T-helper 1 cell treated with Interleukin-12 subunit alpha and Interleukin-12 subunit beta and Interleukin-4 antibody, amounts not matched to agents 30 μg/mL and 1 μg/mL, for 36 hours (primary cell): Measurements from ENCODE around the gene OR51B5.
"Not testable (repeated sequence)": the region's sequence is repeated elsewhere in the genome, so short reads cannot be mapped to it uniquely, and the experiment has no call there.

Experiments used
- H3K27ac Mint-ChIP-seq: one replicate; pipeline ENCODE4 v1.8.0; 2021; ENCODE audit warnings: mild to moderate bottlenecking, mixed read lengths
- H3K27me3 Mint-ChIP-seq: one replicate; pipeline ENCODE4 v1.8.0; 2021; ENCODE audit warnings: low read depth, mixed read lengths
- H3K36me3 Mint-ChIP-seq: one replicate; pipeline ENCODE4 v1.8.0; 2021; ENCODE audit warnings: low read depth, mixed read lengths
- H3K4me1 Mint-ChIP-seq: one replicate; pipeline ENCODE4 v1.8.0; 2021; ENCODE audit warnings: low read depth, mixed read lengths
- H3K4me3 Mint-ChIP-seq: one replicate; pipeline ENCODE4 v1.8.0; 2021; ENCODE audit warnings: mild to moderate bottlenecking, moderate library complexity, mixed read lengths
- H3K9me3 Mint-ChIP-seq: one replicate; pipeline ENCODE4 v1.8.0; 2021; ENCODE audit warnings: mixed read lengths

The OR51B5 gene, protein sequence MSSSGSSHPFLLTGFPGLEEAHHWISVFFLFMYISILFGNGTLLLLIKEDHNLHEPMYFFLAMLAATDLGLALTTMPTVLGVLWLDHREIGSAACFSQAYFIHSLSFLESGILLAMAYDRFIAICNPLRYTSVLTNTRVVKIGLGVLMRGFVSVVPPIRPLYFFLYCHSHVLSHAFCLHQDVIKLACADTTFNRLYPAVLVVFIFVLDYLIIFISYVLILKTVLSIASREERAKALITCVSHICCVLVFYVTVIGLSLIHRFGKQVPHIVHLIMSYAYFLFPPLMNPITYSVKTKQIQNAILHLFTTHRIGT

DNA sequence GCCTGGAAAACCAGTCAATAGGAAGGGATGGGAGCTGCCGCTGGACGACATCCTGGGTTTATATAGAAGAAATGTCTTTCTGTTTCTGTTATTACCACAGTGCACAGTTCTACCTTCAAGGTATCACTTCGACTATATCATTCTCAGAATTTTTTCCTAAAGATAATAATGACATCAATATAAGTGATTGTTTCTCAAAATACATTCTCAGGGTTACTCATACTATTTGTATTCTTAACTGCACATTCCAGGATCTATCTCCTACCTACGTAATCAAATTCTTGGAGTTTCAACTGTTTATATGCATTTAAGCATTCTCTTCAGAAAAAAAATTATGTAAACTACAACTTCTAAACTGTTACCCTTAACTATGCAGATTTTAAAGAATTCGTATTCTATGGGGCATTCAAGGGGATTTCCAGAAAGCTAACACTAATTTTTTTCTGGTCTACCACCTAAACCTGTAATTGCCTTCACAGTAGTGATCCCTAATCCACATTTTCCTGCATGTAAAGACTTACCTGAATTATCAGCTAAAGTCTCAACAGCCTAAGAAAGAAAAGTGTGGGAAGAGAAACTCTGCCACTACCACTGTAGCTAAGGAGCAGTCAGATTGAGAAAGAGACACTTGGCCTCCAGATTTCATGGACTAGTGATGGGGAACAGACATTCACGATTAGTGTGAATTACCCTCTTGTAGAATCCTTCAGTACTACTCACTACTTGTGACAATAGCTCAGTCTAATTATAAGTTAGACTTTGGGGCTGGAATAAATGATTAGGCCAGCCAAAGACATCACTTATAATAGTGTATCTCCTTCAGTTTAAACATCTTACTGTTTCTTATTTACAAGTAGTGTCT, at the start of gene OR51B5:
OR51B5 (minus strand) TSS at position 51 of the 862 bp plus-strand sequence; CDS start at position 51, 0 bp downstream.
- Mint-ChIP-seq H3K9me3 (no peaks in the 10 kb centered on the region), H3K4me1 (no peaks in the 10 kb centered on the region), H3K27ac (no peak within 1 kb of the TSS)

DNA sequence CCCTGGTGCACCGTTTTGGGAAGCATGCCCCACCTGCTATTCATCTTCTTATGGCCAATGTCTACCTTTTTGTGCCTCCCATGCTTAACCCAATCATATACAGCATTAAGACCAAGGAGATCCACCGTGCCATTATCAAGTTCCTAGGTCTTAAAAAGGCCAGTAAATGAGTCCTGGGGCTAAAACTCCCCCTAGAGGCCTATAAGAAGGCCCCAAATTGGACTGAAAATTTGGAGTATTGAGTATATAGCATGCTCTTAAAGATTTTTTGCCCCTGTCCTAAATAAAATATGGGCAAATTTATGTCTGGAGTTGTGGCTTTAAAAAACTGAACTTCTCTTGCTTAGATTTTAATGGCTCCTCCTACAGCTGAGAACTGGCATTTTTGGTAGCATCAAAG, 46.9 kb upstream of the OR51B5 start:
- Mint-ChIP-seq H3K27ac (no peak overlapping the region), H3K4me1 (no peaks in the 10 kb centered on the region), H3K9me3 (no peaks in the 10 kb centered on the region), H3K4me3 (no peak overlapping the region), H3K27me3 (no peaks in the 10 kb centered on the region), H3K36me3 (no peaks in the 10 kb centered on the region)

More for the DNA sequence above, at the start of gene OR51B5:
- no peak within 1 kb of the TSS for H3K4me3 Mint-ChIP-seq
- H3K27me3 Mint-ChIP-seq, result no peaks in the 10 kb centered on the region
- H3K36me3 Mint-ChIP-seq, result no peaks in the 10 kb centered on the region

DNA sequence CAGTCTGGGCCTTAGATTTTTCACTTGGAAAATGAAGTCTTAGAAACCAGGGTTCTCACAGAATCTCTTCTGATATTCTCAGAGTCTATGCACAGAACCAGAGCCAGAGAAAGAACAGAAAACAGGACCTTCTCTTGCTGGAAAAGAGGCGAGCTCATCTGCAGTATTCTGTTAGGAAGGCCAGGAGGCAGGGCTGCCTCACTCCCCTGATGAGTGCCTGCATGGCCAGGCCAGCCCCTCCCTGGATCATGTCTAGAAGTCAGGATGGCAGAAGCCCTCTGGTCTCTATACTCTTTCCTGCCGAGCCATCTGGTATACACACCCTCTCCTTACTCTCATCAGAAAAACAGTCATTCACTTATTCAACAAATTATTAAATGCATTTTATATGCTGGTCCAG, 41.0 kb upstream of the OR51B5 start:
- H3K4me3 Mint-ChIP-seq, result no peak overlapping the region
- H3K9me3 Mint-ChIP-seq, result no peaks in the 10 kb centered on the region
- H3K36me3 Mint-ChIP-seq, result no peaks in the 10 kb centered on the region
- H3K27ac Mint-ChIP-seq, result no peak overlapping the region
- no peaks in the 10 kb centered on the region for H3K4me1 Mint-ChIP-seq
- no peaks in the 10 kb centered on the region for H3K27me3 Mint-ChIP-seq

DNA sequence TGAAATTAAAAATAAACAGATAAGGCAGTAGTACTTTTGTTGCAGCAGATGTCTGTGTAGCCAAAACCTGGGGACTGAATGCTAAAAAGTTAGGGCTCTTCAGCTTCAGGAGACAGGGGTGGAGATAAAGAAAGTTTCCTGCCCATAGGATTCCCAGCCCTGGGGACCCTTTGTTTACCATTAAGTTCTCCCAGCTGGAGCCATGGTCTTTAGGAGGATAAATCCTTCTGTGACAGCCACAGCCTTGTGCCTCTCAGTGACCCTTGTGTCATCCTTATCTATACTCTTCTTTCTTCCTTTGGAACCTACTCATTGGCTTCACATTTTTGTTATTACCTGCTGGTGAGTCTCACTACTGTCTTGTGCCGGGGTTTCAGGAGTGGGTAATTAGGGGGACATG, 40.3 kb upstream of the OR51B5 start, which contains the start of gene OR51M1:
OR51M1 (plus strand) TSS at position 237 of the 400 bp plus-strand sequence. CDS start 5,587 bp downstream, outside the sequence.
- Mint-ChIP-seq H3K27ac (no peak within 1 kb of the TSS), H3K4me1 (no peaks in the 10 kb centered on the region), H3K4me3 (no peak within 1 kb of the TSS), H3K27me3 (no peaks in the 10 kb centered on the region), H3K36me3 (no peaks in the 10 kb centered on the region), H3K9me3 (no peaks in the 10 kb centered on the region)

DNA sequence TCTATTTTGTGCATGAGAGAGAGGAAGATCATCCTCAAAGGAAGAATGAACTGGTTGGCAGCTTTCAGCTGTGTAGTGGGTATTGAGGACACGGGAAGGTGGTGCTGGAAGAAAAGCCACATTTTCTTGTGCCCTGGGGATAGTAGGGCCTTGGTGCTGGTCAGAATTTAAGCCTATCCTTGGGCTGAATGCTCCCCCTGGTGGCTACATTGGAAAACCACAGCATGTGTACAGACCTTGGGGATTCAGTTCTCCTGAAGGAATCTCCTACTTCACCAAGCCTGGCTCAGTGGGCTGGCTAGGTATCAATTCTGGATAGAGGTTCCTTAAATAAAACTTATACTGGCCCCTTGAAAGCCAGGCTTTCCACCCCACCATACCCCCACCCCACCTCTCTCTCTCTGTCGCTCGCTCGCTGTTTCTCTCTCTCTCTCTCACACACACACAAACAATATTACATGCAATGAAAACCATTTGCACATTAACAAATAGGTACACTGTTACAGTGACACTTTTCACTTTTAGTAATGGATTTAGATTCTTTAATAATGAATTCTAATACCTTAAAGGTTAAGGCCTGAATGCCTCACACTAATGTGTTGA, 37.5 kb upstream of the OR51B5 start:
- no peak overlapping the region for H3K4me3 Mint-ChIP-seq
- H3K36me3 Mint-ChIP-seq, result no peaks in the 10 kb centered on the region
- H3K9me3 Mint-ChIP-seq, result no peaks in the 10 kb centered on the region
- no peaks in the 10 kb centered on the region for H3K27me3 Mint-ChIP-seq
- H3K27ac Mint-ChIP-seq, result no peak overlapping the region
- no peaks in the 10 kb centered on the region for H3K4me1 Mint-ChIP-seq

DNA sequence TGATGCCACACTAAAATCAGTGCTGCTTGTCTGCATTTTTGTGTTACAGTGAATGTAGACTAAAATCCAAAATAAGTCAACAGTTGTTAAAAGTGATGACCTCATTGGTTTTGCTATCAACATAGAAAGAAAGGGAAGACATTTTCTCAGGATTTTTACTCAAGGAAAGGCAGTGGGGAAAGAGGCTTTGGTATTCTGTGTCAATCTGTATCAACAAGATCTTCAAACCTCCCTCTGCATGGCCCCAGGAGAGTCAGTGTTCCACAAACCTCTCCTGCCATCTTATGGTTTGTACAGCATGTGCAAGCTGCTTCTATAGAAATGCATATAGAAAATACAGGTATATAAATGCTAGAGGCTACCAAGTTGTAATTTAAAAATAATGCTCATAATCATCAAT, 26.5 kb upstream of the OR51B5 start:
- Mint-ChIP-seq H3K4me3 (no peak overlapping the region), H3K27me3 (peaks cover 3% of the 10 kb centered on the region), H3K4me1 (no peaks in the 10 kb centered on the region), H3K9me3 (no peaks in the 10 kb centered on the region), H3K36me3 (no peaks in the 10 kb centered on the region), H3K27ac (no peak overlapping the region)

DNA sequence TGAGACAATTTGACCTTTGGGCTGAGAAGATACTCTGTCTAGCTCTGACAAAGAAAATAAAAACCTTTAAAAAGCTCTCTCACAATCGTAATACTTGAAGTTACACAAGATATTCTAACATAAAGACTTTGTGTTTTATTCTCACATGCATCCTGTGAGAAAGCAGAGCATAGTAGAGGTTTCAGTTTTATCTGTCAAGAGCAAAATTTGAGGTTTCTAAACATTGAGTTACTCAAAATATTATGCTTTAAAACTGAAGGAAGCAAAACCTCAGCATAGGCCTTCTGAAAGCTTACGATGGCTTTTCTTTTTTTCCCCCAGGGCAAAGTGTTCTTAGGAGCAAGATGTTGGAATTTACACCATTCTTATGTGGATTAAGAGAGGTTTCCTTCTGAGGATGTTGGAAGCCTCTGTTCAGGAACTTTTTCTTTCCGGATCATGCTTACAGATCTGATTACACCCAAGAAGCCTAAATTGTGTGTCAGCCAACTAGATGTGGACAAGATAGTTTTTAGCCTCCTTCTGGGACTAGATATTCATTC, 25.2 kb upstream of the OR51B5 start:
- H3K9me3 Mint-ChIP-seq, result no peaks in the 10 kb centered on the region

DNA sequence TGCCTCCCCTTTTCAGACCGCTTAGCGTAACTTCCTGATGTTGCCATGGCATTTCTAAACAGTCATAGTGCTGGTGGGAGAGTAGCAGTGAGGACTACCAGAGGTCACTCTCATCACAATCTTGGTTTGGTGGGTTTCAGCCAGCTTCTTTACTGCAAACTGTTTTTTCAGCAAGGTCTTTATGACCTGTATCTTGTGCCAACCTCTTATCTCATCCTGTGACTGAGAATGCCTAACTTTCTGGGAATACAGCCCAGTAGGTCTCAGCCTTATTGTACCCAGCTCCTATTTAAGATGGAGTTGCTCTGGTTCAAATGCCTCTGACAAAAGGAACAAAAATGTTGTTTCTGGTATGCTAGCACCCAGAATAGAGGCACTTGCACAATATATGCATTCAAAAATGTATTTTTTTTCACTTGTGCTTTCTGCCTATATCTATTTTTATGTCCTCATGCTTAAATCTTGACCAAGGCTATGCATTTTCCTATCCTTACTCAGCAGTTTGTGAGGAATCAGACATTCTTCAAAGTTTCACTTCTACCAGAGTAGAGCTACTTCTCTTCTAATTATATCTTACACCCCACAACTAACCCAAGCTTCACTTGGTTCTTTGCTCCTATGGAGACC, 24.2 kb upstream of the OR51B5 start:
- Mint-ChIP-seq H3K4me1 (no peaks in the 10 kb centered on the region), H3K27ac (no peak overlapping the region), H3K36me3 (no peaks in the 10 kb centered on the region), H3K27me3 (no peaks in the 10 kb centered on the region), H3K9me3 (no peaks in the 10 kb centered on the region), H3K4me3 (no peak overlapping the region)

More for the DNA sequence above, 25.2 kb upstream of the OR51B5 start:
- Mint-ChIP-seq H3K4me1 (no peaks in the 10 kb centered on the region), H3K36me3 (no peaks in the 10 kb centered on the region), H3K27me3 (no peaks in the 10 kb centered on the region), H3K27ac (no peak overlapping the region), H3K4me3 (no peak overlapping the region)

DNA sequence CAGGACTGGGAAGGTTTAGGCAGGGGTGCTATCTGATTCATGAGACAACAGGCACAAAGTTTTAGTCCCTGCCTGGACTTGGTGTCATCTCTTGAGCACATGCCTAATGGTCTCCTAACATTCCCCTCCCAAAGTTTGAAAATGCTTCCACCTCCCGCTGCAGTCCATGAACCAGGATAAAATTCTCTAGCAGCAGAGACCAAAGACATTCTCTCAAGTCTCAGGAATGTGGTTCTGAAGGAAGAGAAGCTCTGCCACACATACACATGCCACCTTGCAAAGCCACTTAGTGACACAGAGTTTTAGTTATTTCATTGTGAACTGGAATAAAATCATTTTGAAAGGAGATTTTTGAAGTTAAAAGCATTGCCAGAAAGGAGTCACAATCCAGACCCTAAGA, 23.5 kb upstream of the OR51B5 start:
- no peaks in the 10 kb centered on the region for H3K36me3 Mint-ChIP-seq
- H3K27ac Mint-ChIP-seq, result no peak overlapping the region
- H3K9me3 Mint-ChIP-seq, result no peaks in the 10 kb centered on the region
- H3K4me3 Mint-ChIP-seq, result no peak overlapping the region
- H3K27me3 Mint-ChIP-seq, result no peaks in the 10 kb centered on the region
- H3K4me1 Mint-ChIP-seq, result no peaks in the 10 kb centered on the region

DNA sequence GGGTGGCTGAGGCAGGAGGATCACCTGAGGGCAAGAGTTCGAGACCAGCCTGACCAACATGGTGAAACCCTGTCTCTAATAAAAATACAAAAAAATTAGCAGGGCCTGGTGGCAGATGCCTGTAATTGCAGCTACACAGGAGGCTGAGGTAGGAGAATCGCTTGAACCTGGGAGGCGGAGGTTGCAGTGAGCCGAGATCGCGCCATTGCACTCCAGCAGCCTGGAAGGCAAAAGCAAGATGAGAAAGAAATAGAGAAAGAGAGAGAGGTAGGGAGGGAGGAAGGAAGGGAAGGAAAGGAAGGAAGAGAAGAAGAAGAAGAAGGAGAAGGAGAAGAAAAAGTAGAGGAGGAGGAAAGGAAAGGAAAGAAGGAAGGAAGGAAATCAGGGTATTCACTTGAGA, 23.0 kb upstream of the OR51B5 start:
- not testable (repeated sequence) for H3K9me3 Mint-ChIP-seq, H3K4me1 Mint-ChIP-seq, H3K27ac Mint-ChIP-seq, H3K36me3 Mint-ChIP-seq, H3K27me3 Mint-ChIP-seq, H3K4me3 Mint-ChIP-seq

DNA sequence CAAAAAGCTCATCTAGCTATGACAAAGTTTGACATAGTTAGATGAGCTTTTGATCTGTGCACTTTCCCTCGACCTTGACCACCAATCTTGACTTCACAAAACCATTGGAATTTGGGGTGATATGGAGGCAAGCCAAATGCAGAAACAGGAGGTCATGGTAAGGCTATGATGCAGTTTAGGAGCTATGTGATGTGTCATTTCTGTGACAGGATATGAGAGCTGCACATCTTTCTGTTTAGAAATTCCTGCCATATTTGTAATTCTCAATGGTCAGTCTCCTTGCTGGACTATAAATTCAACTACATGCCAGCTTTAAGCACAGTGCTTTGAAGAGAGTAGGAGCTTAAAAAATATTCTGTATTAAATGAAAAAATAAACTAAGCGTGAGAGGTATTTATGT, 20.9 kb upstream of the OR51B5 start:
- no peaks in the 10 kb centered on the region for H3K27me3 Mint-ChIP-seq
- H3K4me3 Mint-ChIP-seq, result no peak overlapping the region
- H3K4me1 Mint-ChIP-seq, result no peaks in the 10 kb centered on the region
- no peaks in the 10 kb centered on the region for H3K36me3 Mint-ChIP-seq
- no peak overlapping the region for H3K27ac Mint-ChIP-seq
- H3K9me3 Mint-ChIP-seq, result no peaks in the 10 kb centered on the region

DNA sequence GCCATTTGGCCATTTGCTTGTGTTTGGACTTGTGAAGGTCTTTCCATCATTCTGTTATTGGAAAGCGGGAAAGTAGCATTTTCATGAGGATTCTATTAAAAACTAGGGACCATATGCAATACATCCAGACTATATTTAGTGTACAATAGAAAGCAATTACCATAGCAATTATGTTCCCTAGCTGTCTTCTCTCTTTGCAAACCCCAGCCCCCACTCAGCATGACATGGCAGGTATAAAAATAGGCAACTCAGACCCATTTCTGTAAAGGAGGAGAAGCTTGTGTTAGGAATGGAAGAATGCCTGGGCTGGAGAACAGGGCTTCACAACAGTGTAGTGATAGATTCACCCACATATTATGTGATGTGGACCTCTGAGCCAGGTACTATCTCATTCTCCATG, 20.4 kb upstream of the OR51B5 start:
- Mint-ChIP-seq H3K27me3 (no peaks in the 10 kb centered on the region), H3K27ac (no peak overlapping the region), H3K4me3 (no peak overlapping the region), H3K4me1 (no peaks in the 10 kb centered on the region), H3K9me3 (no peaks in the 10 kb centered on the region), H3K36me3 (no peaks in the 10 kb centered on the region)

DNA sequence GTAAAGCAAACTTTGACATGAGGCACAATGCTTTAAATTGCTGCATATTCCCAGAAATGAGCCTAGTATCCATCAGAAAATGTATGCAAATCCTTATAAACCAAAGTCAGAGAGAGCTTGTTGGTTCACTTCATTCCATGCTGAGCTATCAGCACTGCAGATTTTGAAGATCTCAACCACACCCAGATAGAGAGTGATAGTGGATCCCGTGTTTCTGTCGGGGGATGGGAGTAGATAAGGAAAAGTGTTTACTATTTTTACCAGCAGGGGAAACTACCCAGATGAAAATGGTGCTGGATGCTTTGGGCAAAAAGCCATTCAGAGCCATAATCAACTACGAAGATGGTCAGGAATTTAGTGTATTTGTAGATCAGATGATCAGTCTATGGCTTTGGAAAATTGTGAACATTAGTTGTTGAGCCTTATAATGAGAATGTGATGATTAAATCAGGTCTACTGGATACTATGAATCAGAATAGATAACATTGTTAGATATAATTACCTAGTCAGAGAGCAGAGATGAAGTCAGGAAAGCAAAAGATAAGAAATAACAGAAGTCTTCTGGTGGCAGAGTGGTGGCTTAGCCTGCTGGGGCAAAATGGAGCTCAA, 18.8 kb upstream of the OR51B5 start:
- Mint-ChIP-seq H3K27me3 (no peaks in the 10 kb centered on the region), H3K36me3 (no peaks in the 10 kb centered on the region), H3K9me3 (no peaks in the 10 kb centered on the region), H3K4me3 (no peak overlapping the region), H3K4me1 (no peaks in the 10 kb centered on the region), H3K27ac (no peak overlapping the region)

DNA sequence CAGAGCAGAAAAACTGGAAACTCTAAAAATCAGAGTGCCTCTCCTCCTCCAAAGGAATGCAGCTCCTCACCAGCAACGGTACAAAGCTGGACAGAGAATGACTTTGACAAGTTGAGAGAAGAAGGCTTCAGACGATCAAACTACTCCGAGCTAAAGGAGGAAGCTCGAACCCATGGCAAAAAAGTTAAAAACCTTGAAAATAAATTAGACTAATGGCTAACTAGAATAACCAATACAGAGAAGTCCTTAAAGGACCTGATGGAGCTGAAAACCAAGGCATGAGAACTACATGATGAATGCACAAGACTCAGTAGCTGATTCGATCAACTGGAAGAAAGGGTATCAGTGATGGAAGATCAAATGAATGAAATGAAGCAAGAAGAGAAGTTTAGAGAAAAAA, 12.7 kb upstream of the OR51B5 start:
- H3K9me3 Mint-ChIP-seq, H3K4me3 Mint-ChIP-seq, H3K27ac Mint-ChIP-seq, H3K27me3 Mint-ChIP-seq, H3K36me3 Mint-ChIP-seq, H3K4me1 Mint-ChIP-seq: not testable (repeated sequence)
